ENCODE data around the gene UBTF. TPM values are rescaled to one million over a fixed set of nuclear protein-coding genes. Genes with fewer than 3 reads are reported as not detected.
"Not testable (repeated sequence)": the region's sequence is repeated elsewhere in the genome, so short reads cannot be mapped to it uniquely, and the experiment has no call there.

The UBTF gene
- total RNA-seq, 4 donors from 2014 or later = 54.8 to 102 (median 71.8) TPM

DNA sequence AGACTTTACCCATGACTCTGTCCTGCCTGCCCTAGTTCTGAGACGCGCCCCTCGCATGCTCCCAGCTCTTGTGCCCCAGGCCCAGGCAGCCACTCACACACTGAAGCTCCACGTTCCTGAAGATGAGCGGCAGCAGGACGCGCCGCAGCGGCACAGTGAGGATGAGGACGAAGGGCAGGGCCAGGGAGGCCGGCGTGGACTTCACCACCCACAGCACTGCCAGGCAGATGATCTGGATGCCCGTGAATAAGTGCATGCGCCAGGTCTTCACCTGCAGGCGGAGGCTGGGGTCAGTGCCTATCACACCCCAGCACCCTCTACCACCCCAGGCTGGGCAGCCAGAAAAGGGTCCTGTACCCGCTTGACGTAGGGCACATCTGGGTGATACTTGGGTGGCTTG is 31.6 kb upstream of the UBTF start:
- Histone ChIP-seq H3K27ac (no peak overlapping the region), H3K4me1 (peaks cover 8% of the 10 kb centered on the region), H3K9me3 (no peaks in the 10 kb centered on the region), H3K36me3 (no peaks in the 10 kb centered on the region), H3K27me3 (no peaks in the 10 kb centered on the region), H3K4me3 (no peak overlapping the region)
- TF ChIP-seq, protein P1, sequence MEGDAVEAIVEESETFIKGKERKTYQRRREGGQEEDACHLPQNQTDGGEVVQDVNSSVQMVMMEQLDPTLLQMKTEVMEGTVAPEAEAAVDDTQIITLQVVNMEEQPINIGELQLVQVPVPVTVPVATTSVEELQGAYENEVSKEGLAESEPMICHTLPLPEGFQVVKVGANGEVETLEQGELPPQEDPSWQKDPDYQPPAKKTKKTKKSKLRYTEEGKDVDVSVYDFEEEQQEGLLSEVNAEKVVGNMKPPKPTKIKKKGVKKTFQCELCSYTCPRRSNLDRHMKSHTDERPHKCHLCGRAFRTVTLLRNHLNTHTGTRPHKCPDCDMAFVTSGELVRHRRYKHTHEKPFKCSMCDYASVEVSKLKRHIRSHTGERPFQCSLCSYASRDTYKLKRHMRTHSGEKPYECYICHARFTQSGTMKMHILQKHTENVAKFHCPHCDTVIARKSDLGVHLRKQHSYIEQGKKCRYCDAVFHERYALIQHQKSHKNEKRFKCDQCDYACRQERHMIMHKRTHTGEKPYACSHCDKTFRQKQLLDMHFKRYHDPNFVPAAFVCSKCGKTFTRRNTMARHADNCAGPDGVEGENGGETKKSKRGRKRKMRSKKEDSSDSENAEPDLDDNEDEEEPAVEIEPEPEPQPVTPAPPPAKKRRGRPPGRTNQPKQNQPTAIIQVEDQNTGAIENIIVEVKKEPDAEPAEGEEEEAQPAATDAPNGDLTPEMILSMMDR (IDR thresholded peaks at IDR 0.05) = no peak
- no peak for TF ChIP-seq EP300 (IDR thresholded peaks at IDR 0.05)
- TF ChIP-seq POLR2A (IDR thresholded peaks at IDR 0.05) = no peak
- TF ChIP-seq POLR2AphosphoS5 (IDR thresholded peaks at IDR 0.05) = no peak
- 98% methylated on average over 13 of the region's 17 CpGs for WGBS
- DNase-seq (ENCODE audit: low spot score in 2 of 2) = no peak

DNA sequence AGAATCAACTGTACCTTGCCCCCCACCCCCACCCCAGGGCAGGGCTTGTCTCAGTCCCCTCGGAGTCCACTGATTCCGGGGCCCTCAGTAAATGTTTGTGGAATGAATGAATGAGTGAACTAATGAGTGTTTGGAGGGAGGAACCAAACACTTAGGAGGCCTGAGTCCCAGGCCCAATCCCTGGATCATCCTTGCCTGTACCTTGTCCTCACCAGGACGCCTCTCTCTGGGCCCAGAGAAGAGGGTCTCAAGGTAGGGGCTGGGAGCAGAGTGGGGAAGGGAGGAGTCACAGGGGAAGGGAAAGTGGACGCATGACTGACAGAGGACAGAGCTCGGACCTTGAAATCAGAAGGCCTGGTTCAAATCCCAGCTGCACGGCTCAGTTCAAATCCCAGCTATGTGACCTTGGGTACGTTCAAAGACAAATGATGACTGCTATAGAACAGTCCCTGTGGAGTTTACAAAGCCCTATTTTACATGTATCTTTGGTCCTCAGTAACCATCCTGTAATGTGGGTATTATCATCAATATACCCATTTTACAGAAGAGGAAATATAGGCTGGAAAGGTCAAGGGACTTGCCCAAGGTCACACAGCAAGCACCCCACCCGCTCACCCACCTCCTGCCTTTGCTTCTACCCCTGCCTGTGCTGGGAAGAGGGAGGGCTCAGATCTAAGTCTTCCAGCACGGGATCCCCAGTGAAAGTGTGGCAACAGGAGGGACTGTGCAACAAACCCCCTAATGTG is 30.2 kb upstream of the UBTF start:
- Histone ChIP-seq H3K9me3 (no peaks in the 10 kb centered on the region), H3K4me3 (no peak overlapping the region), H3K4me1 (peaks cover 13% of the 10 kb centered on the region), H3K36me3 (no peaks in the 10 kb centered on the region), H3K27ac (no peak overlapping the region), H3K27me3 (no peaks in the 10 kb centered on the region)
- DNase-seq (ENCODE audit: low spot score in 2 of 2) = no peak
- no peak for TF ChIP-seq EP300 (IDR thresholded peaks at IDR 0.05)
- no peak for TF ChIP-seq POLR2AphosphoS5 (IDR thresholded peaks at IDR 0.05)
- TF ChIP-seq POLR2A (IDR thresholded peaks at IDR 0.05) = no peak
- TF ChIP-seq, protein P1 (IDR thresholded peaks at IDR 0.05) = no peak
- WGBS = 85% methylated on average over 9 of the region's 9 CpGs

DNA sequence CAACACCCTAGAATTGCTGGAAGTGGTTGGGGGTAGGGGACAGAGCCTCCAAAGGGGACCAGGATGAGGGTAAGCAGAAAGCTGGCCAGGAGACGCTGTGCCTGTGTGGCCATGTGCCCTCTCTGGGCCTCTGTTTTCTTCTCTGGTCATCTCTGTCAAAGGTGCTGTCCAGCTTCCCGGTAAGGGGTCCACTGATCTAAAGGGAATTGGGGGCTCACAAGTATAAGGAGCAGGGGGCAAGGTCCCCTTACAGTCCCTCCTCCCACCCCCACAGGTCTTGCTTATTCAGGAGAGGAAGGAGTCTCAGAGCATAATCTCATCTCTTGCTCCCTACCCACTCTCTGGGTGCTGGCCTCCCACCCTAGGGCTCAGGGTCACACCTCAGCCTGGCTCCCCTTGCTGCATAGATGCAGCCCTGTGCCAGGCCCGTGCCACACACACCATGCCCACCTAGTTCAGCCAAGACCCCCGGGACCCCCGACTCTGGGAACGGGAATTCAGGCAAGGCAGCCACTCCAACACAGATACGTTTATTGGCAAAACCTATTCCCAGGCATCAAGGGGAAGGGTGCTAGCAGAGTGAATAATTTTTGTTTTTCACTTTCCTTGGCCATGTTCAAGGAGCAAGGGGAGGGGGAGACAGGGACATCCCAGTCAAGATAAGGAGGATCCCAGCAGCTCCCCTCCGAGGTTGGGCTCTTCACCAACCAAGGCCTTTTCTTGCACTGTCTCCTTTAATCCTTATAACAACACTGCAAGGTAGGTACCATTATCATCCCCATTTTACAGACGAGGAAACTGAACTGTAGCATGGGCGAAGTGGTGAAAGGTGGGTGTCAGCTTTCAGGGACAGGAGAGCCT is 28.6 kb upstream of the UBTF start:
- Histone ChIP-seq H3K4me3 (no peak overlapping the region), H3K27me3 (no peaks in the 10 kb centered on the region), H3K36me3 (no peaks in the 10 kb centered on the region), H3K4me1 (peaks cover 13% of the 10 kb centered on the region), H3K27ac (no peak overlapping the region), H3K9me3 (no peaks in the 10 kb centered on the region)
- 93% methylated on average over 10 of the region's 10 CpGs for WGBS
- TF ChIP-seq POLR2AphosphoS5 (IDR thresholded peaks at IDR 0.05) = no peak
- no peak for TF ChIP-seq POLR2A (IDR thresholded peaks at IDR 0.05)
- TF ChIP-seq, protein P1 (IDR thresholded peaks at IDR 0.05) = no peak
- no peak for TF ChIP-seq EP300 (IDR thresholded peaks at IDR 0.05)
- no peak for DNase-seq (ENCODE audit: low spot score in 2 of 2)

DNA sequence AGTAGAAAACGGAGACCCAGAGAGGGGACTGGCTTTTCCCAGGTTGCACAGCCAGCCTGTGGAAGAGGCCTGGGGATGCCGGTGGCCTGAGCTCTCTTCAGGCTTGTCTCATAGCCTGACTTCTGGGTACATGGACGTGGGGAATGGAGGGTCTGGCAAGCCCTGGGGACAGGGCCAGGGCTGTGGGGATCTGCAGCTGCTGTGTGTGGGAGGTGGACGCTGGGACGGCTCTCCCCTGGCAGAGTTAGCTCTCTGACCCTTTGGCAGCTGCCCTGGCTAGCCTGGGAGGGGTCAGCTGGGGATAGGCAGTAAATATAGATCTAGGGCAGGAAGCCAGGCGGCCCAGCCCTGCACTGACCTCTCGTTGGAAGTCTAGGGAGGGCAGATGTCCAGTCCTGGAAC is 28.0 kb upstream of the UBTF start:
- H3K4me1 ChIP-seq = peaks cover 13% of the 10 kb centered on the region
- no peak for DNase-seq (ENCODE audit: low spot score in 2 of 2)
- 60% methylated on average over 6 of the region's 7 CpGs for WGBS
- no peaks in the 10 kb centered on the region for H3K9me3 ChIP-seq
- H3K4me3 ChIP-seq = no peak overlapping the region
- H3K36me3 ChIP-seq = no peaks in the 10 kb centered on the region
- H3K27me3 ChIP-seq = no peaks in the 10 kb centered on the region
- TF ChIP-seq EP300 (IDR thresholded peaks at IDR 0.05) (no peak), POLR2AphosphoS5 (IDR thresholded peaks at IDR 0.05) (no peak), POLR2A (IDR thresholded peaks at IDR 0.05) (no peak)
- TF ChIP-seq, protein P1 (IDR thresholded peaks at IDR 0.05) = no peak
- H3K27ac ChIP-seq = no peak overlapping the region

DNA sequence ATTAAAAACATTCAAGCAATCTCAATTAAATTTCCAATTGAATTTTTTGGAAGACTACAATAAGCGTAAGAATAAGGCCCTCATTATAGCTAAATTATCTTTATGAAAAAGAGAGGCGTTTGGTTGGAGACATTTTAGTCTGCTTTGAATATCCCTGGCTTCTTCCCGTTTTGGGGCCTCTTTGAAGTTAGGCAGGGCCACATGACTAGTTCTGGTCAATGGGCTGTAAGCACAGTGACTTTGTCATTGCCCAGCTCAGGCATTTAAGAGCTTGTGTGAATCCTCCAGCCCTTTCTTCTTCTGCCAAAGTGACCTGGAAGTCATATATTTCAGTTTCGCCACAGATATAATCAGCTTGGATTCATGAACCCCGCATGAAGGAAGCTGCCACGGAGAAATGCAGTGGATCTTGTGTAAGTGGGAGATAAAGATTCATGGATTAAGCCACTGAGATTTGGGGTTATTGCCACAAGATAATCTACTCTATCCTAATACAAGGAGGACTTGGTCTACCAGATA is 21.7 kb upstream of the UBTF start:
- TF ChIP-seq, protein P1 (IDR thresholded peaks at IDR 0.05) = no peak
- no peak for TF ChIP-seq POLR2A (IDR thresholded peaks at IDR 0.05)

DNA sequence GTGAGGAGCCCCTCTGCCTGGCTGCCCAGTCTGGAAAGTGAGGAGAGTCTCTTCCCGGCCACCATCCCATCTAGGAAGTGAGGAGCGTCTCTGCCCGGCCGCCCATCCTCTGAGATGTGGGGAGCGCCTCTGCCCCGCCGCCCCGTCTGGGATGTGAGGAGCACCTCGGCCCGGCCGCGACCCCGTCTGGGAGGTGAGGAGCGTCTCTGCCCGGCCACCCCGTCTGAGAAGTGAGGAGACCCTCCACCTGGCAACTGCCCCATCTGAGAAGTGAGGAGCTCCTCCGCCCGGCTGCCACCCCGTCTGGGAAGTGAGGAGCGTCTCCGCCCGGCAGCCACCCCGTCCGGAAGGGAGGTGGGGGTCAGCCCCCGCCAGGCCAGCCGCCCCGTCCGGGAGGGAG is 18.4 kb upstream of the UBTF start:
- H3K4me3 ChIP-seq; H3K27ac ChIP-seq; DNase-seq (ENCODE audit: low spot score in 2 of 2); H3K9me3 ChIP-seq; H3K36me3 ChIP-seq; H3K27me3 ChIP-seq; H3K4me1 ChIP-seq: not testable (repeated sequence)
- WGBS = 87% methylated on average over 7 of the region's 28 CpGs

More for the DNA sequence above, 21.7 kb upstream of the UBTF start:
- no peak for DNase-seq (ENCODE audit: low spot score in 2 of 2)
- H3K27me3 ChIP-seq = no peaks in the 10 kb centered on the region
- H3K4me1 ChIP-seq = peaks cover 4% of the 10 kb centered on the region
- H3K36me3 ChIP-seq = no peaks in the 10 kb centered on the region
- H3K27ac ChIP-seq = no peak overlapping the region
- H3K9me3 ChIP-seq = no peaks in the 10 kb centered on the region
- WGBS = 65% methylated on average over 6 of the region's 6 CpGs
- no peak overlapping the region for H3K4me3 ChIP-seq

Measured in suprapubic skin (tissue), 4 donors.